ENCODE data around the gene DCAF15.

The DCAF15 gene

GRCh38 chr19:13987101-13987890, 35.0 kb downstream of the DCAF15 start:
- peaks cover 0 to 6% of the 10 kb centered on the region in 2 donors for H3K36me3 ChIP-seq (ENCODE audit: control insufficient read depth in 1 of 2, insufficient read depth in 2 of 2, low read length in 2 of 2)
- H3K27me3 ChIP-seq (ENCODE audit: low read depth, low read length) = no peaks in the 10 kb centered on the region
- peaks cover 4 to 15% of the 10 kb centered on the region in 2 donors for H3K4me1 ChIP-seq (ENCODE audit: control insufficient read depth in 1 of 2, insufficient read depth in 2 of 2, low read length in 2 of 2)
- peak overlapping the region in 1 of 2 donors; percentile 9 for H3K4me3 ChIP-seq (ENCODE audit: low read depth in 1 of 2, low read length in 2 of 2)
- peak overlapping the region; percentile 77 for H3K27ac ChIP-seq (ENCODE audit: low read length)
- no peaks in the 10 kb centered on the region for H3K9me3 ChIP-seq (ENCODE audit: control insufficient read depth in 1 of 2, low read length in 2 of 2)

- Histone ChIP-seq H3K27ac (ENCODE audit: low read length) (no peak overlapping the region), H3K4me1 (ENCODE audit: control insufficient read depth in 1 of 2, insufficient read depth in 2 of 2, low read length in 2 of 2) (peaks cover 4 to 15% of the 10 kb centered on the region in 2 donors), H3K9me3 (ENCODE audit: control insufficient read depth in 1 of 2, low read length in 2 of 2) (no peaks in the 10 kb centered on the region), H3K4me3 (ENCODE audit: low read depth in 1 of 2, low read length in 2 of 2) (no peak overlapping the region), H3K27me3 (ENCODE audit: low read depth, low read length) (no peaks in the 10 kb centered on the region), H3K36me3 (ENCODE audit: control insufficient read depth in 1 of 2, insufficient read depth in 2 of 2, low read length in 2 of 2) (peaks cover 0 to 5% of the 10 kb centered on the region in 2 donors)
Observed at GRCh38 chr19:13989487-13989886, 37.2 kb downstream of the DCAF15 start.

GRCh38 chr19:13990085-13990484, 37.8 kb downstream of the DCAF15 start:
- Histone ChIP-seq H3K4me3 (ENCODE audit: low read depth in 1 of 2, low read length in 2 of 2) (no peak overlapping the region), H3K27ac (ENCODE audit: low read length) (no peak overlapping the region), H3K4me1 (ENCODE audit: control insufficient read depth in 1 of 2, insufficient read depth in 2 of 2, low read length in 2 of 2) (peaks cover 4 to 15% of the 10 kb centered on the region in 2 donors), H3K27me3 (ENCODE audit: low read depth, low read length) (no peaks in the 10 kb centered on the region), H3K36me3 (ENCODE audit: control insufficient read depth in 1 of 2, insufficient read depth in 2 of 2, low read length in 2 of 2) (peaks cover 0 to 5% of the 10 kb centered on the region in 2 donors), H3K9me3 (ENCODE audit: control insufficient read depth in 1 of 2, low read length in 2 of 2) (no peaks in the 10 kb centered on the region)

GRCh38 chr19:13992025-13992424, 39.7 kb downstream of the DCAF15 start:
- Histone ChIP-seq H3K4me1 (ENCODE audit: control insufficient read depth in 1 of 2, insufficient read depth in 2 of 2, low read length in 2 of 2) (peaks cover 4% of the 10 kb centered on the region in 2 donors), H3K36me3 (ENCODE audit: control insufficient read depth in 1 of 2, insufficient read depth in 2 of 2, low read length in 2 of 2) (peaks cover 0 to 5% of the 10 kb centered on the region in 2 donors), H3K4me3 (ENCODE audit: low read depth in 1 of 2, low read length in 2 of 2) (no peak overlapping the region)

GRCh38 chr19:13993590-13994300, 41.4 kb downstream of the DCAF15 start:
- peaks cover 0 to 14% of the 10 kb centered on the region in 2 donors for H3K36me3 ChIP-seq (ENCODE audit: control insufficient read depth in 1 of 2, insufficient read depth in 2 of 2, low read length in 2 of 2)
- no peak overlapping the region for H3K27ac ChIP-seq (ENCODE audit: low read length)
- H3K27me3 ChIP-seq (ENCODE audit: low read depth, low read length) = no peaks in the 10 kb centered on the region
- no peaks in the 10 kb centered on the region for H3K9me3 ChIP-seq (ENCODE audit: control insufficient read depth in 1 of 2, low read length in 2 of 2)
- no peaks in the 10 kb centered on the region for H3K4me1 ChIP-seq (ENCODE audit: control insufficient read depth in 1 of 2, insufficient read depth in 2 of 2, low read length in 2 of 2)
- H3K4me3 ChIP-seq (ENCODE audit: low read depth in 1 of 2, low read length in 2 of 2) = no peak overlapping the region

More at GRCh38 chr19:13992025-13992424, 39.7 kb downstream of the DCAF15 start:
- H3K27ac ChIP-seq (ENCODE audit: low read length) = no peak overlapping the region
- H3K9me3 ChIP-seq (ENCODE audit: control insufficient read depth in 1 of 2, low read length in 2 of 2) = no peaks in the 10 kb centered on the region
- no peaks in the 10 kb centered on the region for H3K27me3 ChIP-seq (ENCODE audit: low read depth, low read length)

GRCh38 chr19:13995017-13995728, 42.9 kb downstream of the DCAF15 start:
- H3K9me3 ChIP-seq (ENCODE audit: control insufficient read depth in 1 of 2, low read length in 2 of 2) = no peaks in the 10 kb centered on the region
- peaks cover 0 to 14% of the 10 kb centered on the region in 2 donors for H3K36me3 ChIP-seq (ENCODE audit: control insufficient read depth in 1 of 2, insufficient read depth in 2 of 2, low read length in 2 of 2)
- H3K27me3 ChIP-seq (ENCODE audit: low read depth, low read length) = no peaks in the 10 kb centered on the region
- H3K27ac ChIP-seq (ENCODE audit: low read length) = no peak overlapping the region
- H3K4me1 ChIP-seq (ENCODE audit: control insufficient read depth in 1 of 2, insufficient read depth in 2 of 2, low read length in 2 of 2) = no peaks in the 10 kb centered on the region
- no peak overlapping the region for H3K4me3 ChIP-seq (ENCODE audit: low read depth in 1 of 2, low read length in 2 of 2)

- H3K4me3 ChIP-seq (ENCODE audit: low read depth in 1 of 2, low read length in 2 of 2) = no peak overlapping the region
- no peaks in the 10 kb centered on the region for H3K27me3 ChIP-seq (ENCODE audit: low read depth, low read length)
- H3K4me1 ChIP-seq (ENCODE audit: control insufficient read depth in 1 of 2, insufficient read depth in 2 of 2, low read length in 2 of 2) = no peaks in the 10 kb centered on the region
- H3K27ac ChIP-seq (ENCODE audit: low read length) = no peak overlapping the region
- H3K9me3 ChIP-seq (ENCODE audit: control insufficient read depth in 1 of 2, low read length in 2 of 2) = no peaks in the 10 kb centered on the region
- peaks cover 0 to 14% of the 10 kb centered on the region in 2 donors for H3K36me3 ChIP-seq (ENCODE audit: control insufficient read depth in 1 of 2, insufficient read depth in 2 of 2, low read length in 2 of 2)
Observed at GRCh38 chr19:13995878-13996765, 43.8 kb downstream of the DCAF15 start.

GRCh38 chr19:13996928-13997630, 44.8 kb downstream of the DCAF15 start:
- H3K27ac ChIP-seq (ENCODE audit: low read length) = no peak overlapping the region
- no peaks in the 10 kb centered on the region for H3K9me3 ChIP-seq (ENCODE audit: control insufficient read depth in 1 of 2, low read length in 2 of 2)
- H3K36me3 ChIP-seq (ENCODE audit: control insufficient read depth in 1 of 2, insufficient read depth in 2 of 2, low read length in 2 of 2) = peaks cover 0 to 14% of the 10 kb centered on the region in 2 donors
- no peak overlapping the region for H3K4me3 ChIP-seq (ENCODE audit: low read depth in 1 of 2, low read length in 2 of 2)
- H3K4me1 ChIP-seq (ENCODE audit: control insufficient read depth in 1 of 2, insufficient read depth in 2 of 2, low read length in 2 of 2) = no peaks in the 10 kb centered on the region
- H3K27me3 ChIP-seq (ENCODE audit: low read depth, low read length) = no peaks in the 10 kb centered on the region

- Histone ChIP-seq H3K27ac (ENCODE audit: low read length) (no peak overlapping the region), H3K9me3 (ENCODE audit: control insufficient read depth in 1 of 2, low read length in 2 of 2) (no peaks in the 10 kb centered on the region), H3K27me3 (ENCODE audit: low read depth, low read length) (no peaks in the 10 kb centered on the region), H3K4me1 (ENCODE audit: control insufficient read depth in 1 of 2, insufficient read depth in 2 of 2, low read length in 2 of 2) (no peaks in the 10 kb centered on the region), H3K4me3 (ENCODE audit: low read depth in 1 of 2, low read length in 2 of 2) (no peak overlapping the region), H3K36me3 (ENCODE audit: control insufficient read depth in 1 of 2, insufficient read depth in 2 of 2, low read length in 2 of 2) (peaks cover 0 to 10% of the 10 kb centered on the region in 2 donors)
Observed at GRCh38 chr19:13997631-13997962, 45.3 kb downstream of the DCAF15 start.

GRCh38 chr19:13998426-13998825, 46.1 kb downstream of the DCAF15 start:
- no peaks in the 10 kb centered on the region for H3K9me3 ChIP-seq (ENCODE audit: control insufficient read depth in 1 of 2, low read length in 2 of 2)
- no peaks in the 10 kb centered on the region for H3K4me1 ChIP-seq (ENCODE audit: control insufficient read depth in 1 of 2, insufficient read depth in 2 of 2, low read length in 2 of 2)
- no peak overlapping the region for H3K27ac ChIP-seq (ENCODE audit: low read length)
- no peaks in the 10 kb centered on the region for H3K27me3 ChIP-seq (ENCODE audit: low read depth, low read length)
- H3K4me3 ChIP-seq (ENCODE audit: low read depth in 1 of 2, low read length in 2 of 2) = no peak overlapping the region
- peaks cover 0 to 9% of the 10 kb centered on the region in 2 donors for H3K36me3 ChIP-seq (ENCODE audit: control insufficient read depth in 1 of 2, insufficient read depth in 2 of 2, low read length in 2 of 2)
